GM23338 (cell line): ENCODE results near the gene PDE2A.

Source experiments
- CREB1 ChIP-seq: fragments of 250-450 bp; sonication (Bioruptor Pico); IDR thresholded peaks from 2 replicates; pipeline ENCODE4 v1.5.0; 2020; ENCODE audit warnings: low read depth, mild to moderate bottlenecking, moderate library complexity
- EZH2 ChIP-seq: fragments of 200-600 bp; sonication (generic); IDR thresholded peaks from one replicate; pipeline ENCODE4 v1.8.0; 2017; ENCODE audit warnings: antibody characterized with exemption, mild to moderate bottlenecking, low read depth; ENCODE audit not compliant: unreplicated experiment
- EZH2phosphoT487 ChIP-seq: fragments of 200-600 bp; sonication (generic); IDR thresholded peaks from one replicate; pipeline ENCODE4 v1.8.1; 2018; ENCODE audit warnings: antibody characterized with exemption; ENCODE audit not compliant: unreplicated experiment
- JUNB ChIP-seq: IDR thresholded peaks from one replicate; pipeline ENCODE4 v1.6.1; 2016; ENCODE audit warnings: antibody characterized with exemption; ENCODE audit not compliant: unreplicated experiment
- POLR2AphosphoS5 ChIP-seq: IDR thresholded peaks from 2 replicates; pipeline ENCODE4 v1.6.1; 2016; ENCODE audit warnings: antibody characterized with exemption, low read depth
- STAT1 ChIP-seq: IDR thresholded peaks from one replicate; pipeline ENCODE4 v1.6.1; 2016; ENCODE audit warnings: antibody characterized with exemption; ENCODE audit not compliant: unreplicated experiment
- ZNF331 ChIP-seq: fragments of 250-450 bp; sonication (Bioruptor Pico); IDR thresholded peaks from 2 replicates; pipeline ENCODE4 v1.5.0; 2020; ENCODE audit warnings: low read depth, mild to moderate bottlenecking, moderate library complexity
- TF ChIP-seq, protein P1 (sequence below), 2 experiments: fragments of 200-600 bp in 1 of 2; sonication (generic) in 1 of 2; conservative IDR thresholded peaks; 2 replicates each; pipeline versions ENCODE4 v1.5.1 to v1.6.1; 2016 to 2017; ENCODE audit warnings: antibody characterized with exemption in 2 of 2, low read depth in 2 of 2, mild to moderate bottlenecking in 2 of 2, moderate library complexity in 1 of 2
- TF ChIP-seq, protein P2 (sequence below): IDR thresholded peaks from 2 replicates; pipeline ENCODE4 v1.6.1; 2016; ENCODE audit warnings: antibody characterized with exemption

DNA sequence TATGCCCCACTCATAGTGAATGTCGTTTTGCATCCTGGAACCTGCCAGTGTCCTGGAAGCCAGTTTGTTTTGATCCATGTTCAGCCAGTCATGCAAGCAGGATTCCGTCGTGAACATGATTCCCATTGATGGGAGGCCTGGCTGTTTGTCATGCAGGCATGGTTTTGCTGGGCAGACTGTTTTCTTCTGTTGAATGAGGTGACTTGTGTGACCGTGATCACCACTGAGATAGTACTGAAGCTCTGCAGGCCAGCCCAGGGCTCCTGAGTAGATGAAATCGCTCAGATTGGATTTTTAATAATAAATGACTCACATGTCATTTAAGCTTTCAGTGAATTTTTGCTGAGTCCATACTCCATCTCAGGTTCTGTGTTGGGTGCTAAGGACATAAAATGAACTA lies 117.8 kb downstream of the PDE2A start:
- TF ChIP-seq, protein P1, sequence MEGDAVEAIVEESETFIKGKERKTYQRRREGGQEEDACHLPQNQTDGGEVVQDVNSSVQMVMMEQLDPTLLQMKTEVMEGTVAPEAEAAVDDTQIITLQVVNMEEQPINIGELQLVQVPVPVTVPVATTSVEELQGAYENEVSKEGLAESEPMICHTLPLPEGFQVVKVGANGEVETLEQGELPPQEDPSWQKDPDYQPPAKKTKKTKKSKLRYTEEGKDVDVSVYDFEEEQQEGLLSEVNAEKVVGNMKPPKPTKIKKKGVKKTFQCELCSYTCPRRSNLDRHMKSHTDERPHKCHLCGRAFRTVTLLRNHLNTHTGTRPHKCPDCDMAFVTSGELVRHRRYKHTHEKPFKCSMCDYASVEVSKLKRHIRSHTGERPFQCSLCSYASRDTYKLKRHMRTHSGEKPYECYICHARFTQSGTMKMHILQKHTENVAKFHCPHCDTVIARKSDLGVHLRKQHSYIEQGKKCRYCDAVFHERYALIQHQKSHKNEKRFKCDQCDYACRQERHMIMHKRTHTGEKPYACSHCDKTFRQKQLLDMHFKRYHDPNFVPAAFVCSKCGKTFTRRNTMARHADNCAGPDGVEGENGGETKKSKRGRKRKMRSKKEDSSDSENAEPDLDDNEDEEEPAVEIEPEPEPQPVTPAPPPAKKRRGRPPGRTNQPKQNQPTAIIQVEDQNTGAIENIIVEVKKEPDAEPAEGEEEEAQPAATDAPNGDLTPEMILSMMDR (conservative IDR thresholded peaks at IDR 0.05; ENCODE audit: low read depth in 2 of 2): no peak
- TF ChIP-seq POLR2AphosphoS5 (no peak), STAT1 (no peak), CREB1 (CRISPR knock-in tag) (no peak), EZH2phosphoT487 (no peak), EZH2 (no peak), JUNB (no peak), ZNF331 (CRISPR knock-in tag) (no peak)
- TF ChIP-seq, protein P2, sequence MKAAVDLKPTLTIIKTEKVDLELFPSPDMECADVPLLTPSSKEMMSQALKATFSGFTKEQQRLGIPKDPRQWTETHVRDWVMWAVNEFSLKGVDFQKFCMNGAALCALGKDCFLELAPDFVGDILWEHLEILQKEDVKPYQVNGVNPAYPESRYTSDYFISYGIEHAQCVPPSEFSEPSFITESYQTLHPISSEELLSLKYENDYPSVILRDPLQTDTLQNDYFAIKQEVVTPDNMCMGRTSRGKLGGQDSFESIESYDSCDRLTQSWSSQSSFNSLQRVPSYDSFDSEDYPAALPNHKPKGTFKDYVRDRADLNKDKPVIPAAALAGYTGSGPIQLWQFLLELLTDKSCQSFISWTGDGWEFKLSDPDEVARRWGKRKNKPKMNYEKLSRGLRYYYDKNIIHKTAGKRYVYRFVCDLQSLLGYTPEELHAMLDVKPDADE: no peak
